SK-N-SH (cell line): Measurements from ENCODE around the gene NT5C1B.

Experiments
- GABPA ChIP-seq: IDR thresholded peaks from 2 replicates; pipeline ENCODE4 v1.4.0; 2012; ENCODE audit warnings: low read depth, mild to moderate bottlenecking
- POLR2AphosphoS5 ChIP-seq: IDR thresholded peaks from 2 replicates; pipeline ENCODE4 v1.6.1; 2012; ENCODE audit warnings: low read depth, low read length
- RAD21 ChIP-seq: IDR thresholded peaks from 2 replicates; pipeline ENCODE4 v1.6.1; 2012; ENCODE audit warnings: mild to moderate bottlenecking, low read length
- TCF12 ChIP-seq: IDR thresholded peaks from 2 replicates; pipeline ENCODE4 v1.4.0; 2012
- TF ChIP-seq, protein P1 (sequence below): fragments of 200-600 bp; sonication (generic); IDR thresholded peaks from 2 replicates; pipeline ENCODE4 v1.6.1; 2017; ENCODE audit warnings: antibody characterized with exemption, mild to moderate bottlenecking, moderate library complexity
- TF ChIP-seq, protein P2 (sequence below): IDR thresholded peaks from 2 replicates; pipeline ENCODE4 v1.6.1; 2012; ENCODE audit warnings: mild to moderate bottlenecking, low read depth, low read length, moderate library complexity

DNA sequence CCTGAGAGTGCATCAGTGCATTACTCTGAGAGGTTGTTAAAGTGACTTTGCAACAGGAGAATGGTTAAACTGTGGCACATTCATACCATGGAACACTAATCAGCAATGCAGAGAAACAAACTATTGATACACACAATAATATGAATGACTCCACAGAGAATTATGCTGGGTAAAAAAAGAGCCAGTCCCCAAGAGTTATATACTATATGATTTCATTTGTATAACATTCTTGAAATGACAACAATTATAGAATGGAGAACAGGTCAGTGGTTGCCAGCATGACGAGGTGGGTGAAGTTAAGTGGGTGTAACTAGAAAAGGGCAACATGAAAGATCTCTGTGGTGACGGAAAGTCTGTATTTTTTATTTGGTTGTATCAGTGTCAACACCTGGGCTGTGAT is 3.0 kb upstream of the NT5C1B start:
- TF ChIP-seq GABPA, result no peak
- no peak for TF ChIP-seq RAD21
- no peak for TF ChIP-seq TCF12
- no peak for TF ChIP-seq POLR2AphosphoS5
- TF ChIP-seq, protein P1, sequence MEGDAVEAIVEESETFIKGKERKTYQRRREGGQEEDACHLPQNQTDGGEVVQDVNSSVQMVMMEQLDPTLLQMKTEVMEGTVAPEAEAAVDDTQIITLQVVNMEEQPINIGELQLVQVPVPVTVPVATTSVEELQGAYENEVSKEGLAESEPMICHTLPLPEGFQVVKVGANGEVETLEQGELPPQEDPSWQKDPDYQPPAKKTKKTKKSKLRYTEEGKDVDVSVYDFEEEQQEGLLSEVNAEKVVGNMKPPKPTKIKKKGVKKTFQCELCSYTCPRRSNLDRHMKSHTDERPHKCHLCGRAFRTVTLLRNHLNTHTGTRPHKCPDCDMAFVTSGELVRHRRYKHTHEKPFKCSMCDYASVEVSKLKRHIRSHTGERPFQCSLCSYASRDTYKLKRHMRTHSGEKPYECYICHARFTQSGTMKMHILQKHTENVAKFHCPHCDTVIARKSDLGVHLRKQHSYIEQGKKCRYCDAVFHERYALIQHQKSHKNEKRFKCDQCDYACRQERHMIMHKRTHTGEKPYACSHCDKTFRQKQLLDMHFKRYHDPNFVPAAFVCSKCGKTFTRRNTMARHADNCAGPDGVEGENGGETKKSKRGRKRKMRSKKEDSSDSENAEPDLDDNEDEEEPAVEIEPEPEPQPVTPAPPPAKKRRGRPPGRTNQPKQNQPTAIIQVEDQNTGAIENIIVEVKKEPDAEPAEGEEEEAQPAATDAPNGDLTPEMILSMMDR, result no peak
- TF ChIP-seq, protein P2, sequence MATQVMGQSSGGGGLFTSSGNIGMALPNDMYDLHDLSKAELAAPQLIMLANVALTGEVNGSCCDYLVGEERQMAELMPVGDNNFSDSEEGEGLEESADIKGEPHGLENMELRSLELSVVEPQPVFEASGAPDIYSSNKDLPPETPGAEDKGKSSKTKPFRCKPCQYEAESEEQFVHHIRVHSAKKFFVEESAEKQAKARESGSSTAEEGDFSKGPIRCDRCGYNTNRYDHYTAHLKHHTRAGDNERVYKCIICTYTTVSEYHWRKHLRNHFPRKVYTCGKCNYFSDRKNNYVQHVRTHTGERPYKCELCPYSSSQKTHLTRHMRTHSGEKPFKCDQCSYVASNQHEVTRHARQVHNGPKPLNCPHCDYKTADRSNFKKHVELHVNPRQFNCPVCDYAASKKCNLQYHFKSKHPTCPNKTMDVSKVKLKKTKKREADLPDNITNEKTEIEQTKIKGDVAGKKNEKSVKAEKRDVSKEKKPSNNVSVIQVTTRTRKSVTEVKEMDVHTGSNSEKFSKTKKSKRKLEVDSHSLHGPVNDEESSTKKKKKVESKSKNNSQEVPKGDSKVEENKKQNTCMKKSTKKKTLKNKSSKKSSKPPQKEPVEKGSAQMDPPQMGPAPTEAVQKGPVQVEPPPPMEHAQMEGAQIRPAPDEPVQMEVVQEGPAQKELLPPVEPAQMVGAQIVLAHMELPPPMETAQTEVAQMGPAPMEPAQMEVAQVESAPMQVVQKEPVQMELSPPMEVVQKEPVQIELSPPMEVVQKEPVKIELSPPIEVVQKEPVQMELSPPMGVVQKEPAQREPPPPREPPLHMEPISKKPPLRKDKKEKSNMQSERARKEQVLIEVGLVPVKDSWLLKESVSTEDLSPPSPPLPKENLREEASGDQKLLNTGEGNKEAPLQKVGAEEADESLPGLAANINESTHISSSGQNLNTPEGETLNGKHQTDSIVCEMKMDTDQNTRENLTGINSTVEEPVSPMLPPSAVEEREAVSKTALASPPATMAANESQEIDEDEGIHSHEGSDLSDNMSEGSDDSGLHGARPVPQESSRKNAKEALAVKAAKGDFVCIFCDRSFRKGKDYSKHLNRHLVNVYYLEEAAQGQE, result no peak
